Neuronal stem cell (in vitro differentiated cells): Measurements from ENCODE around the gene ARHGEF4.

Source experiments
- DNase-seq: peaks from one replicate; pipeline ENCODE4 v3.0.0-alpha.2; 2013; ENCODE audit warnings: low spot score
- H2AFZ ChIP-seq: one replicate; pipeline ENCODE4 v1.6.1; 2013; ENCODE audit warnings: mild to moderate bottlenecking, low read length, inconsistent platforms
- H2AK5ac ChIP-seq: 2 replicates; pipeline ENCODE4 v1.6.1; 2013; ENCODE audit warnings: low read depth, mild to moderate bottlenecking, inconsistent platforms, low read length, moderate library complexity, mixed read lengths
- H2BK120ac ChIP-seq: 2 replicates; pipeline ENCODE4 v1.6.1; 2013; ENCODE audit warnings: low read depth, mild to moderate bottlenecking, inconsistent platforms, low read length, moderate library complexity, mixed read lengths
- H2BK12ac ChIP-seq: one replicate; pipeline ENCODE4 v1.6.1; 2013; ENCODE audit warnings: low read length, inconsistent platforms
- H2BK15ac ChIP-seq: 2 replicates; pipeline ENCODE4 v1.6.1; 2013; ENCODE audit warnings: mild to moderate bottlenecking, low read length, inconsistent platforms, mixed read lengths
- H2BK5ac ChIP-seq: one replicate; pipeline ENCODE4 v1.6.1; 2013; ENCODE audit warnings: inconsistent platforms, mild to moderate bottlenecking, low read length, moderate library complexity
- H3K14ac ChIP-seq: one replicate; pipeline ENCODE4 v1.6.1; 2013; ENCODE audit warnings: low read length, inconsistent platforms
- H3K18ac ChIP-seq: 2 replicates; pipeline ENCODE4 v1.6.1; 2013; ENCODE audit warnings: low read length, inconsistent platforms
- H3K23ac ChIP-seq: 2 replicates; pipeline ENCODE4 v1.6.1; 2013; ENCODE audit warnings: low read depth, mild to moderate bottlenecking, mixed read lengths, low read length, inconsistent platforms; ENCODE audit not compliant: poor library complexity
- H3K27ac ChIP-seq: replicated peaks from 3 replicates; pipeline ENCODE4 v1.5.1; 2013; ENCODE audit warnings: low read length, inconsistent platforms
- H3K27me3 ChIP-seq, 3 experiments: 2 replicates each; pipeline ENCODE4 v1.6.1; 2013; ENCODE audit warnings: low read length in 3 of 3, mild to moderate bottlenecking in 2 of 3, inconsistent platforms in 1 of 3, low read depth in 1 of 3, mixed read lengths in 1 of 3, moderate library complexity in 1 of 3; ENCODE audit not compliant: control insufficient read depth in 3 of 3, insufficient read depth in 3 of 3
- H3K36me3 ChIP-seq, 2 donors: replicated peaks in 1 of 2; 2 replicates each; pipeline ENCODE4 v1.6.1; 2013; ENCODE audit warnings: low read length in 2 of 2; ENCODE audit not compliant: control insufficient read depth in 2 of 2, insufficient read depth in 2 of 2
- H3K4ac ChIP-seq: 2 replicates; pipeline ENCODE4 v1.6.1; 2013; ENCODE audit warnings: inconsistent platforms, mild to moderate bottlenecking, low read length, moderate library complexity
- H3K4me1 ChIP-seq, 2 donors: 1 replicate in 1 of 2; 2 replicates in 1 of 2; pipeline ENCODE4 v1.6.1; 2013; ENCODE audit warnings: low read length in 2 of 2, low read depth in 1 of 2; ENCODE audit not compliant: control insufficient read depth in 2 of 2, insufficient read depth in 1 of 2
- H3K4me2 ChIP-seq: one replicate; pipeline ENCODE4 v1.6.1; 2013; ENCODE audit warnings: mild to moderate bottlenecking, low read length, inconsistent platforms; ENCODE audit not compliant: insufficient read depth, poor library complexity, severe bottlenecking
- H3K4me3 ChIP-seq, 2 donors: 2 replicates each; pipeline ENCODE4 v1.5.1; 2013; ENCODE audit warnings: low read length in 2 of 2, mild to moderate bottlenecking in 2 of 2, inconsistent platforms in 1 of 2, moderate library complexity in 1 of 2
- H3K79me1 ChIP-seq: one replicate; pipeline ENCODE4 v1.6.1; 2013; ENCODE audit warnings: low read depth, mild to moderate bottlenecking, inconsistent platforms, low read length, moderate library complexity
- H3K9ac ChIP-seq: one replicate; pipeline ENCODE4 v1.6.1; 2013; ENCODE audit warnings: mild to moderate bottlenecking, low read depth, low read length, inconsistent platforms; ENCODE audit not compliant: poor library complexity
- H3K9me3 ChIP-seq, 2 donors: replicated peaks in 1 of 2; 2 replicates each; pipeline versions ENCODE3 to v1.6.1; 2013; ENCODE audit warnings: low read length in 2 of 2, mild to moderate bottlenecking in 2 of 2, inconsistent platforms in 1 of 2, low read depth in 1 of 2, mixed read lengths in 1 of 2, moderate library complexity in 1 of 2; ENCODE audit not compliant: control insufficient read depth in 2 of 2, insufficient read depth in 1 of 2
- H4K8ac ChIP-seq: one replicate; pipeline ENCODE4 v1.6.1; 2013; ENCODE audit warnings: low read depth, mild to moderate bottlenecking, inconsistent platforms, low read length, moderate library complexity
- H4K91ac ChIP-seq: one replicate; pipeline ENCODE4 v1.6.1; 2013; ENCODE audit warnings: low read length, low read depth, mild to moderate bottlenecking, inconsistent platforms; ENCODE audit not compliant: poor library complexity
- WGBS, 2 donors: extraction: QIAGEN DNeasy Blood & Tissue Kit; methylation state at CpG; one replicate each; pipeline ENCODE4 v1.1.7; 2013; ENCODE audit warnings: missing lambda C conversion rate in 2 of 2, mixed read lengths in 1 of 2; ENCODE audit not compliant: insufficient read length in 2 of 2, insufficient replicate concordance in 1 of 2; ENCODE audit errors: extremely low coverage in 2 of 2; 5-methylcytosine and 5-hydroxymethylcytosine counted together

Gene ARHGEF4

DNA sequence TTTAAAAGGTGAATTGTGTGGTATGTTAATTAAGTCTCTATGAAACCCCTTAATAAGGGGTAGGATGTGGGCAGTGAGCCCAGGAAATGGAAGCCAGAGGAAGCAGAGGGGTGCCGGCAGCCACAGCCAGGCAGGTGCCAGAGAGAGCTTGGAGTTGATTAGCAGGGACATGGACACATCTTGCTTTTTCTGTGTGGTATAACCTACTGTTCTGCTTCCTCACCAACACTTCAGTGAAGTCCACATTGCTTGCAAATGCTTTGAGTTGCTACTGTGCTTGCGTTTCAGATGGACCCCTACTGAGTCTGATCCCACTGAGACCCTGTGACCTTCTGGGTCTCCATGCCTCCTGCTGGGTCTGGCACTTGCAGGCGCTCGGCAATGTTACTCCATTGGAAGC is 30.3 kb upstream of the ARHGEF4 start:
- no peak overlapping the region for H3K14ac ChIP-seq
- no peaks in the 10 kb centered on the region for H3K9me3 ChIP-seq
- H3K18ac ChIP-seq = no peak overlapping the region
- WGBS, 2 donors = no CpG with 5 or more reads among the region's 4 CpGs
- no peak overlapping the region for H4K91ac ChIP-seq
- no peak overlapping the region for H3K4ac ChIP-seq
- no peaks in the 10 kb centered on the region for H3K36me3 ChIP-seq
- H2BK12ac ChIP-seq = no peak overlapping the region
- no peak overlapping the region for H2BK15ac ChIP-seq
- no peak overlapping the region for H3K9ac ChIP-seq
- H3K4me3 ChIP-seq = no peak overlapping the region
- no peaks in the 10 kb centered on the region for H3K79me1 ChIP-seq
- DNase-seq = no peak
- H3K4me1 ChIP-seq = peaks cover 0 to 2% of the 10 kb centered on the region in 2 donors
- H2AFZ ChIP-seq = no peak overlapping the region
- H3K27me3 ChIP-seq = no peaks in the 10 kb centered on the region
- no peak overlapping the region for H3K23ac ChIP-seq
- no peak overlapping the region for H4K8ac ChIP-seq
- no peak overlapping the region for H2BK5ac ChIP-seq
- no peak overlapping the region for H3K27ac ChIP-seq
- H2BK120ac ChIP-seq = no peak overlapping the region
- no peak overlapping the region for H2AK5ac ChIP-seq
- no peak overlapping the region for H3K4me2 ChIP-seq

DNA sequence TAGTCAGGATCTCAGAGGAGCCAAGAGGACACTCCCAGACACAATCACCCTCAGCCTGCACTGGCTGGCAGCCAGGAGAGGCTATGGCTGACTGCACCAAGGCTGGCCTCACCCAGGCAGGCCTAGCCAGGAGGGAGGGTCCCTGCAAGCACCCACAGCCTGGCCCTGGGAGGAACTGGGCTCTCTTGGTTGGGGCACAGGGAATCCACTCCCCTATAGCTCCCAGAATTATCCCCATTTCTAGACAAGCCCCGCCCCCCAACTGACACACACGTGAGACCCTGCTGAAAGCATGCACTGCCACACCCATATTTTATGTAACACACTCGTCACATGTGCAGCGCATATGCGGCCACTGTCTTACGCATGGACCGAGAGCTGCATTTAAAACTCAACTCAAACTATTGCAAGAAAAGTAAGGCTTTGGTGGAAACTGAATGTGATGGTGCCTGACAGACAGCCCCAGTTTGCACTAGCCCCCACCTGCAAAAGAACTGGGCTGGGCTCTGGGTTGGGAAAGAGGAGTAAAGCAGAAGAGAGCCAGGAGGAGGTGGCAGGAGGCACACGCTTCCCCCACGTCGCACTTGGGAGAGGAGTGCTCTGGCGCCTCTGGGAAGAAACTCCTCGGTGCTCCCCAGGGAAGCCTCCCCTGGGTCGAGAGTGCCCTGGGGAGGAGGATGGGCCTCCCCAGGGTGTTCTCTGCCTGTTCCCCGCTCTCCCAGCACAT is 28.9 kb upstream of the ARHGEF4 start:
- no peak overlapping the region for H3K27ac ChIP-seq
- H4K91ac ChIP-seq = no peak overlapping the region
- H3K36me3 ChIP-seq = no peaks in the 10 kb centered on the region
- H3K27me3 ChIP-seq = no peaks in the 10 kb centered on the region
- H2BK120ac ChIP-seq = no peak overlapping the region
- H2BK12ac ChIP-seq = peak overlapping the region; percentile 64
- H2AFZ ChIP-seq = no peak overlapping the region
- peaks cover 0 to 1% of the 10 kb centered on the region in 2 donors for H3K4me1 ChIP-seq
- no peak for DNase-seq
- no peak overlapping the region for H2BK15ac ChIP-seq
- no peak overlapping the region for H3K4me3 ChIP-seq
- H3K23ac ChIP-seq = no peak overlapping the region
- WGBS, 2 donors = no CpG with 5 or more reads among the region's 14 CpGs
- peak overlapping the region; percentile 15 for H2AK5ac ChIP-seq
- no peaks in the 10 kb centered on the region for H3K79me1 ChIP-seq
- no peak overlapping the region for H2BK5ac ChIP-seq
- H4K8ac ChIP-seq = no peak overlapping the region
- peak overlapping the region; percentile 46 for H3K18ac ChIP-seq
- no peak overlapping the region for H3K4ac ChIP-seq
- peak overlapping the region; percentile 48 for H3K14ac ChIP-seq
- H3K4me2 ChIP-seq = no peak overlapping the region
- no peak overlapping the region for H3K9ac ChIP-seq
- no peaks in the 10 kb centered on the region for H3K9me3 ChIP-seq

GRCh38 chr2:130808482-130809268 is 28.0 kb upstream of the ARHGEF4 start:
- WGBS, 2 donors = no CpG with 5 or more reads among the region's 12 CpGs
- H3K14ac ChIP-seq = no peak overlapping the region
- DNase-seq = no peak

GRCh38 chr2:130810490-130810889 is 26.2 kb upstream of the ARHGEF4 start:
- H2AK5ac ChIP-seq = peak overlapping the region; percentile 67
- no peaks in the 10 kb centered on the region for H3K27me3 ChIP-seq
- no peak for DNase-seq
- H4K8ac ChIP-seq = no peak overlapping the region
- no peak overlapping the region for H4K91ac ChIP-seq
- H3K27ac ChIP-seq = no peak overlapping the region
- no peak overlapping the region for H3K9ac ChIP-seq
- no peak overlapping the region for H2BK5ac ChIP-seq
- H3K9me3 ChIP-seq = no peaks in the 10 kb centered on the region
- H3K4me2 ChIP-seq = no peak overlapping the region
- no peak overlapping the region for H2AFZ ChIP-seq
- H2BK12ac ChIP-seq = no peak overlapping the region
- no peak overlapping the region for H2BK120ac ChIP-seq
- H2BK15ac ChIP-seq = no peak overlapping the region
- H3K36me3 ChIP-seq = no peaks in the 10 kb centered on the region
- no peak overlapping the region for H3K23ac ChIP-seq
- peak overlapping the region; percentile 53 for H3K18ac ChIP-seq
- H3K4ac ChIP-seq = no peak overlapping the region
- no peak overlapping the region for H3K4me3 ChIP-seq
- no peak overlapping the region for H3K14ac ChIP-seq
- WGBS, 2 donors = no CpG with 5 or more reads among the region's 7 CpGs
- H3K79me1 ChIP-seq = no peaks in the 10 kb centered on the region
- peaks cover 0 to 10% of the 10 kb centered on the region in 2 donors for H3K4me1 ChIP-seq

More at GRCh38 chr2:130808482-130809268, 28.0 kb upstream of the ARHGEF4 start:
- no peaks in the 10 kb centered on the region for H3K79me1 ChIP-seq
- no peaks in the 10 kb centered on the region for H3K9me3 ChIP-seq
- H3K36me3 ChIP-seq = no peaks in the 10 kb centered on the region
- no peak overlapping the region for H3K4me3 ChIP-seq
- H3K27me3 ChIP-seq = no peaks in the 10 kb centered on the region
- no peak overlapping the region for H2AK5ac ChIP-seq
- no peak overlapping the region for H3K4ac ChIP-seq
- no peak overlapping the region for H2BK15ac ChIP-seq
- no peak overlapping the region for H2BK120ac ChIP-seq
- no peak overlapping the region for H3K4me2 ChIP-seq
- no peak overlapping the region for H3K18ac ChIP-seq
- no peak overlapping the region for H2BK12ac ChIP-seq
- H3K23ac ChIP-seq = no peak overlapping the region
- no peak overlapping the region for H2AFZ ChIP-seq
- no peak overlapping the region for H2BK5ac ChIP-seq
- no peak overlapping the region for H3K27ac ChIP-seq
- H3K4me1 ChIP-seq = peaks cover 0 to 4% of the 10 kb centered on the region in 2 donors
- no peak overlapping the region for H3K9ac ChIP-seq
- H4K91ac ChIP-seq = no peak overlapping the region
- H4K8ac ChIP-seq = no peak overlapping the region
